H1 (cell line): ENCODE measurements around the gene RAB34. TPM values are rescaled to one million over a fixed set of nuclear protein-coding genes. Genes with fewer than 3 reads are reported as not detected.
A peak's percentile ranks its signal among the peaks of the same experiment; 100 is the strongest.

Experiments used
- CTCF ChIA-PET: fragments of 300-600 bp; sonication (Branson Sonifier 250); formaldehyde crosslinking; loops from one replicate; lab custom pipeline; 2021; ENCODE audit not compliant: partially characterized antibody; lab: Charles Lee
- POLR2A ChIA-PET: fragments of 300-600 bp; sonication (Branson Sonifier 250); formaldehyde crosslinking; loops from one replicate; lab custom pipeline; 2021; ENCODE audit warnings: inconsistent platforms; ENCODE audit not compliant: partially characterized antibody; lab: Charles Lee
- DNase-seq, 2 experiments: peaks; one replicate each; pipeline versions ENCODE4 v3.0.0 to v3.0.0-alpha.2; 2010 to 2022; ENCODE audit warnings: low spot score in 2 of 2, low read depth in 1 of 2, mixed read lengths in 1 of 2
- FAIRE-seq: peaks from 2 replicates; lab custom pipeline; 2011; peaks lifted over from hg19 to GRCh38; lab: Jason Lieb, UNC
- H2AFZ ChIP-seq: 2 replicates; pipeline ENCODE4 v1.8.1; 2012; ENCODE audit warnings: low read length, inconsistent platforms
- H2AK5ac ChIP-seq: 2 replicates; pipeline ENCODE4 v1.6.1; 2013; ENCODE audit warnings: low read depth, low read length
- H2BK120ac ChIP-seq: replicated peaks from 2 replicates; pipeline ENCODE3; 2013; ENCODE audit warnings: low read depth, low read length, inconsistent platforms
- H2BK12ac ChIP-seq: 2 replicates; pipeline ENCODE4 v1.6.1; 2013; ENCODE audit warnings: low read depth, low read length
- H2BK15ac ChIP-seq: 2 replicates; pipeline ENCODE4 v1.6.1; 2013; ENCODE audit warnings: low read length
- H2BK20ac ChIP-seq: 2 replicates; pipeline ENCODE4 v1.6.1; 2013; ENCODE audit warnings: low read length
- H2BK5ac ChIP-seq: 2 replicates; pipeline ENCODE4 v1.6.1; 2013; ENCODE audit warnings: low read depth, low read length
- H3K14ac ChIP-seq: 2 replicates; pipeline ENCODE4 v1.6.1; 2013; ENCODE audit warnings: inconsistent platforms; ENCODE audit not compliant: insufficient read length
- H3K18ac ChIP-seq: 2 replicates; pipeline ENCODE4 v1.6.1; 2013; ENCODE audit warnings: low read length; ENCODE audit errors: extremely low read depth
- H3K23ac ChIP-seq: 2 replicates; pipeline ENCODE4 v1.6.1; 2013; ENCODE audit warnings: inconsistent platforms; ENCODE audit not compliant: insufficient read length
- H3K23me2 ChIP-seq: 2 replicates; pipeline ENCODE4 v1.6.1; 2013; ENCODE audit warnings: low read depth, low read length
- H3K27ac ChIP-seq: 2 replicates; pipeline ENCODE4 v1.6.1; 2011; ENCODE audit warnings: low read depth, low read length, inconsistent platforms
- H3K27me3 ChIP-seq, 4 experiments: replicated peaks in 1 of 4; 1 replicate in 1 of 4; 2 replicates in 3 of 4; pipeline versions ENCODE4 v1.6.1 to v1.8.1; 2011 to 2013; ENCODE audit warnings: low read length in 3 of 4, mild to moderate bottlenecking in 3 of 4, inconsistent platforms in 2 of 4, mixed read lengths in 2 of 4, moderate library complexity in 1 of 4; ENCODE audit not compliant: control insufficient read depth in 3 of 4, insufficient read depth in 3 of 4; ENCODE audit errors: extremely low read depth in 1 of 4
- H3K36me3 ChIP-seq, 4 experiments: 2 replicates each; pipeline versions ENCODE4 v1.6.1 to v1.8.1; 2011 to 2013; ENCODE audit warnings: mild to moderate bottlenecking in 4 of 4, low read length in 3 of 4, moderate library complexity in 2 of 4, control low read depth in 1 of 4, inconsistent platforms in 1 of 4; ENCODE audit not compliant: insufficient read depth in 4 of 4, control insufficient read depth in 2 of 4
- H3K4ac ChIP-seq: replicated peaks from 2 replicates; pipeline ENCODE3; 2013; ENCODE audit warnings: low read length, low read depth, mixed read lengths, inconsistent platforms; ENCODE audit not compliant: insufficient read length
- H3K4me1 ChIP-seq, 4 experiments: replicated peaks in 1 of 4; 1 replicate in 1 of 4; 2 replicates in 3 of 4; pipeline versions ENCODE4 v1.6.1 to v1.8.1; 2011 to 2013; ENCODE audit warnings: low read length in 3 of 4, inconsistent platforms in 2 of 4, mixed read lengths in 1 of 4; ENCODE audit not compliant: insufficient read depth in 4 of 4, control insufficient read depth in 3 of 4
- H3K4me2 ChIP-seq, 2 experiments: 2 replicates each; pipeline versions ENCODE4 v1.6.1 to v1.8.1; 2011 to 2013; ENCODE audit warnings: low read depth in 2 of 2, low read length in 2 of 2, control low read depth in 1 of 2, inconsistent platforms in 1 of 2, mild to moderate bottlenecking in 1 of 2; ENCODE audit not compliant: insufficient read depth in 1 of 2
- H3K4me3 ChIP-seq, 4 experiments: fragments of 200-600, 300-600 bp in 1 of 4; sonication (generic), shearing (Covaris generic), sonication (Bioruptor Twin) in 1 of 4; 2 replicates each; pipeline versions ENCODE4 v1.5.1 to v1.8.1; 2011 to 2016; ENCODE audit warnings: low read length in 4 of 4, low read depth in 3 of 4, control low read depth in 2 of 4, inconsistent platforms in 2 of 4, mild to moderate bottlenecking in 2 of 4, mixed read lengths in 1 of 4, moderate library complexity in 1 of 4; ENCODE audit not compliant: insufficient read depth in 2 of 4; ENCODE audit errors: extremely low read depth in 1 of 4
- H3K56ac ChIP-seq: replicated peaks from 2 replicates; pipeline ENCODE3; 2013; ENCODE audit warnings: low read depth, mild to moderate bottlenecking, mixed read lengths, low read length, inconsistent platforms; ENCODE audit not compliant: insufficient read length
- H3K79me1 ChIP-seq: 2 replicates; pipeline ENCODE4 v1.6.1; 2013; ENCODE audit warnings: low read depth, low read length, control low read depth
- H3K79me2 ChIP-seq, 2 experiments: 2 replicates each; pipeline versions ENCODE4 v1.6.1 to v1.8.1; 2012 to 2013; ENCODE audit warnings: low read length in 2 of 2, mild to moderate bottlenecking in 2 of 2, inconsistent platforms in 1 of 2; ENCODE audit not compliant: insufficient read depth in 2 of 2, control insufficient read depth in 1 of 2
- H3K9ac ChIP-seq, 4 experiments: replicated peaks in 1 of 4; 1 replicate in 1 of 4; 2 replicates in 3 of 4; pipeline versions ENCODE4 v1.6.1 to v1.8.1; 2011 to 2013; ENCODE audit warnings: low read depth in 3 of 4, low read length in 3 of 4, control low read depth in 2 of 4, mild to moderate bottlenecking in 2 of 4, moderate library complexity in 2 of 4, inconsistent platforms in 1 of 4; ENCODE audit errors: extremely low read depth in 1 of 4
- H3K9me3 ChIP-seq, 2 experiments: 2 replicates each; pipeline versions ENCODE4 v1.6.1 to v1.8.1; 2012 to 2013; ENCODE audit warnings: mild to moderate bottlenecking in 2 of 2, moderate library complexity in 2 of 2, control low read depth in 1 of 2, inconsistent platforms in 1 of 2, low read depth in 1 of 2, low read length in 1 of 2, mixed read lengths in 1 of 2; ENCODE audit not compliant: insufficient read depth in 2 of 2
- H4K20me1 ChIP-seq, 2 experiments: replicated peaks in 1 of 2; 2 replicates each; pipeline versions ENCODE3 to v1.8.1; 2011 to 2013; ENCODE audit warnings: inconsistent platforms in 2 of 2, low read length in 2 of 2, mild to moderate bottlenecking in 1 of 2; ENCODE audit not compliant: insufficient read depth in 2 of 2, control insufficient read depth in 1 of 2
- H4K5ac ChIP-seq: 2 replicates; pipeline ENCODE4 v1.6.1; 2013; ENCODE audit warnings: low read length, low read depth, mixed read lengths, inconsistent platforms; ENCODE audit not compliant: insufficient read length
- H4K8ac ChIP-seq: 2 replicates; pipeline ENCODE4 v1.8.0; 2013; ENCODE audit warnings: mild to moderate bottlenecking, moderate library complexity, low read length, inconsistent platforms; ENCODE audit not compliant: insufficient read depth; ENCODE audit errors: extremely low read depth
- H4K91ac ChIP-seq: replicated peaks from 2 replicates; pipeline ENCODE3; 2013; ENCODE audit warnings: low read length, mixed read lengths, inconsistent platforms; ENCODE audit not compliant: insufficient read length
- ASH2L ChIP-seq: fragments of 200-600, 300-600 bp; sonication (generic); IDR thresholded peaks from one replicate; pipeline ENCODE4 v1.7.1; 2017; ENCODE audit warnings: low read length
- FOSL1 ChIP-seq: IDR thresholded peaks from 2 replicates; pipeline ENCODE4 v1.6.1; 2011; ENCODE audit warnings: mild to moderate bottlenecking, low read depth, low read length, moderate library complexity; ENCODE audit not compliant: insufficient read depth
- KDM5A ChIP-seq: fragments of 200-600 bp; IDR thresholded peaks from 2 replicates; pipeline ENCODE4 v1.7.1; 2012; ENCODE audit warnings: mild to moderate bottlenecking, low read length, inconsistent platforms, mixed read lengths
- SRF ChIP-seq: IDR thresholded peaks from 2 replicates; pipeline ENCODE4 v1.6.1; 2011; ENCODE audit warnings: mild to moderate bottlenecking, low read depth, low read length, moderate library complexity
- TAF7 ChIP-seq: optimal IDR thresholded peaks from 2 replicates; pipeline ENCODE3; 2011; ENCODE audit warnings: low read depth, mild to moderate bottlenecking, inconsistent platforms, low read length, moderate library complexity, borderline replicate concordance
- TEAD4 ChIP-seq: IDR thresholded peaks from 2 replicates; pipeline ENCODE4 v1.6.1; 2012; ENCODE audit warnings: low read depth, low read length, inconsistent platforms, mixed read lengths
- YY1 ChIP-seq: IDR thresholded peaks from 2 replicates; pipeline ENCODE4 v1.6.1; 2011; ENCODE audit warnings: low read depth, mild to moderate bottlenecking, low read length
- WGBS, 2 experiments: shearing (Covaris generic) in 1 of 2; methylation state at CpG; one replicate each; pipeline versions ENCODE4 v1.1.6 to v1.1.7; 2013 to 2015; ENCODE audit warnings: low lambda C conversion rate in 2 of 2, mixed read lengths in 2 of 2, inconsistent platforms in 1 of 2, low coverage in 1 of 2, missing lambda C conversion rate in 1 of 2; ENCODE audit not compliant: insufficient replicate concordance in 2 of 2, insufficient coverage in 1 of 2, insufficient read length in 1 of 2; ENCODE audit errors: extremely low coverage in 1 of 2, missing lambda C conversion rate in 1 of 2; 5-methylcytosine and 5-hydroxymethylcytosine counted together
- long read RNA-seq, 2 experiments: library from RNA in 1 of 2; library from capped mRNA in 1 of 2; stranded (forward); transcript quantifications; one replicate each; pipeline ENCODE4 v2.0.0, GENCODE V29; 2021; ENCODE audit warnings: inconsistent platforms in 1 of 2
- polyA minus RNA-seq, 3 experiments: library from RNA; depleted of rRNA, polyadenylated mRNA; stranded (reverse); fragments of >200 nt; gene quantifications; 1 replicate in 2 of 3; 2 replicates in 1 of 3; pipeline ENCODE4 v1.2.3, GENCODE V29; 2011
- polyA plus RNA-seq, 7 experiments: library from polyadenylated mRNA; depleted of rRNA in 3 of 7; stranded (reverse) in 5 of 7; unstranded in 2 of 7; fragments of >200 nt in 5 of 7; fragments of 200-250 nt in 2 of 7; gene quantifications; 1 replicate in 5 of 7; 2 replicates in 1 of 7; 4 replicates in 1 of 7; pipeline versions ENCODE4 v1.2.1 to v1.2.3, GENCODE V29; 2011 to 2013; ENCODE audit warnings: missing spikeins in 2 of 7, mixed read lengths in 2 of 7
- total RNA-seq: library from RNA; stranded (reverse); fragmentation: NEBNext Ultra II Directional; extraction: Animal tissue kit (Norgen Biotek cat#: 25700); gene quantifications from 2 replicates; pipeline ENCODE4 v1.2.1, GENCODE V29; 2021

The RAB34 gene
- total RNA-seq = 236 and 237 TPM in 2 replicates
- polyA plus RNA-seq (2011; rRNA removed) = 305 and 317 TPM in 2 replicates
- polyA plus RNA-seq (2011; cell fraction: cytosol; rRNA removed) = 271 TPM
- 400 TPM for polyA plus RNA-seq (2011; cell fraction: nucleus; rRNA removed)
- polyA plus RNA-seq (2012, experiment 1 of 2) = 251 to 292 TPM (median 264 TPM) in 4 replicates
- polyA plus RNA-seq (2012, experiment 2 of 2) = 494 TPM
- 193 TPM for polyA plus RNA-seq (2013, experiment 1 of 2)
- 187 TPM for polyA plus RNA-seq (2013, experiment 2 of 2)
- 277 and 302 TPM in 2 replicates for polyA minus RNA-seq (2011; rRNA and poly(A)+ RNA removed)
- 114 TPM for polyA minus RNA-seq (2011; cell fraction: cytosol; rRNA and poly(A)+ RNA removed)
- 81.9 TPM for polyA minus RNA-seq (2011; cell fraction: nucleus; rRNA and poly(A)+ RNA removed)
- long read RNA-seq, experiment 1, transcript RAB34-204 (10 exons, 1,766 nt) = major isoform, 46 of 255 reads
- long read RNA-seq, experiment 1, transcript RAB34-203 (10 exons, 1,597 nt) = minor isoform, 14 of 255 reads
- long read RNA-seq, experiment 1, transcript RAB34-210 (11 exons, 863 nt) = minor isoform, 9 of 255 reads
- long read RNA-seq, experiment 1, transcript RAB34-201 (11 exons, 1,592 nt) = minor isoform, 13 of 255 reads
- long read RNA-seq, experiment 1, partial matches to known transcripts = 89 of 255 reads
- long read RNA-seq, experiment 1, other reads (novel, unspliced or antisense) = 80 of 255 reads
- long read RNA-seq, experiment 2, transcript RAB34-210 (11 exons, 863 nt) = major isoform, 37 of 94 reads
- long read RNA-seq, experiment 2, transcript RAB34-211 (11 exons, 1,184 nt) = minor isoform, 7 of 94 reads
- long read RNA-seq, experiment 2, partial matches to known transcripts = 10 of 94 reads
- long read RNA-seq, experiment 2, other reads (novel, unspliced or antisense) = 36 of 94 reads

DNA sequence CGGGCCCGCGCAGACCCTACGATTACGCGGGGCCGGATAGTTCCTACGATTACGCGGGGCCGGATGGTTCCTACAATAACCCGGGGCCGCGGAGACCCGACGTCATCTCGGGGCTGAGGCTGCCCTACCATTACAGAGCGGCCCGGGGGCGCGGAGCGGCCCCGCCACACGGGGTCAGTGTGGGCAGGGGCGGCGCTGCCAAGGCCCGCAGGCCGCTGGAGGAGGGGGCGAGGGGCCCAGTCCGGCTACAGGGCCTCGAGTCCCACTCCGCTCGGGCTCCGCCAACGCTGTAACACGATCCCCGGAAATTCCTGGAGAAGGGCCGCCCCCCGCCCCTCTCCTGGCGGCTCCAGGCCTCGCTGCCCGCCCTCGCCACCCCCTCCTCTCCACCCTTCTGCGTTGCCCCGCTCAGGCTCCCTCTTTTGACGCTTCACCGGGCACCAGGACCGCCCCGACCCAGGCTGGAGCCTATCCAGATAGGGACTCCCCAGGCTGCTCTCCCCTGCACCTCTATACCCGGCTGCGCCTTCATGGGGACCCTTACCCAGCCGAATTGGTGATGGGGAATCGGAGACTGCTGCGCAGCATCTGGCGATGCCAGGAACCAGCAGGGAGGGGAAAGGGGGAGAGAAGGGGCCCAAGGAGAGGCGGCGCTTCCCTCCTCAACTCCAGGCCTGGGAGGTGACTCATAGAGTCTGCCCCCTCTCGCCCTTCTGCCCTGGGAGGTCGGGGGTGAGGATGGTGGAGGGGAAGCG, at the start of gene RAB34:
Gene RAB34 (minus strand): TSS at position 291 of the 755 bp plus-strand sequence. CDS start 602 bp downstream, outside the sequence.
- 2% methylated on average over 16 of the region's 60 CpGs; no CpG with 5 or more reads in 1 of the 2 experiments for WGBS, 2 experiments
- peak within 1 kb of the TSS; percentile 76 for H2AK5ac ChIP-seq
- no peaks in the 10 kb centered on the region for H3K9me3 ChIP-seq
- H2AFZ ChIP-seq = no peak within 1 kb of the TSS; the same call in 1 of the 2 replicates
- FAIRE-seq = no peak
- H3K14ac ChIP-seq = no peak within 1 kb of the TSS
- H3K4ac ChIP-seq = peak within 1 kb of the TSS; percentile 98
- peak within 1 kb of the TSS; percentile 90 for H4K8ac ChIP-seq
- H4K20me1 ChIP-seq = peaks cover 6 to 18% of the 10 kb centered on the region in 2 experiments
- H3K4me3 ChIP-seq = peak within 1 kb of the TSS; percentile 95 to 100 (median 98)
- peak within 1 kb of the TSS; percentile 95 for H4K5ac ChIP-seq
- peak within 1 kb of the TSS; percentile 79 for H4K91ac ChIP-seq
- H2BK5ac ChIP-seq = peak within 1 kb of the TSS; percentile 99
- CTCF ChIA-PET = interaction anchor here (0.9 to 2.9 kb wide), 3 partner anchors 9 to 28 kb away, joined by 3 to 20 read pairs (median 3); partner anchors contain the start of gene TLCD1
- peak within 1 kb of the TSS; percentile 77 for H3K27ac ChIP-seq
- H3K4me2 ChIP-seq = peak within 1 kb of the TSS; percentile 87 to 99
- H3K36me3 ChIP-seq = peaks cover 18 to 44% (median 31%) of the 10 kb centered on the region in 4 experiments
- H2BK20ac ChIP-seq = peak within 1 kb of the TSS; percentile 56
- no peak within 1 kb of the TSS for H3K23ac ChIP-seq
- peak within 1 kb of the TSS; percentile 76 to 92 (median 81) for H3K9ac ChIP-seq
- H3K23me2 ChIP-seq = peaks cover 19% of the 10 kb centered on the region
- H3K79me1 ChIP-seq = peaks cover 13% of the 10 kb centered on the region; the same call in 1 of the 2 replicates
- H3K4me1 ChIP-seq = peaks cover 4 to 14% (median 8%) of the 10 kb centered on the region in 4 experiments
- peak within 1 kb of the TSS; percentile 95 for H2BK15ac ChIP-seq
- H3K18ac ChIP-seq = peak within 1 kb of the TSS; percentile 99
- H2BK120ac ChIP-seq = peak within 1 kb of the TSS; percentile 96
- peak within 1 kb of the TSS; percentile 74 for H3K56ac ChIP-seq
- POLR2A ChIA-PET = interaction anchor here (0.9 to 10.5 kb wide), 7 partner anchors 7 to 1193 kb away, joined by 3 to 258 read pairs (median 30); partner anchors contain the start of genes NEK8, RPL23A and TLCD1
- peak; percentile 80 to 92 for DNase-seq
- peak within 1 kb of the TSS; percentile 75 for H2BK12ac ChIP-seq
- H3K79me2 ChIP-seq = peaks cover 8 to 47% of the 10 kb centered on the region in 2 experiments
- no peaks in the 10 kb centered on the region for H3K27me3 ChIP-seq
- TF ChIP-seq YY1 (peak; percentile 69; the same call in 1 of the 2 replicates), FOSL1 (no peak), ASH2L (peak; percentile 83), KDM5A (no peak), SRF (no peak), TAF7 (peak; percentile 65), TEAD4 (peak; percentile 74)
